ENCODE measurements around the gene TMEM60. TPM values are rescaled to one million over a fixed set of nuclear protein-coding genes. Genes with fewer than 3 reads are reported as not detected.

Gene TMEM60
- total and polyA plus RNA-seq, 2 of the 13 experiments (the other 11 are each of a cell fraction or from before 2014, with no cell fraction given) = 25.6 to 27.7 TPM

DNA sequence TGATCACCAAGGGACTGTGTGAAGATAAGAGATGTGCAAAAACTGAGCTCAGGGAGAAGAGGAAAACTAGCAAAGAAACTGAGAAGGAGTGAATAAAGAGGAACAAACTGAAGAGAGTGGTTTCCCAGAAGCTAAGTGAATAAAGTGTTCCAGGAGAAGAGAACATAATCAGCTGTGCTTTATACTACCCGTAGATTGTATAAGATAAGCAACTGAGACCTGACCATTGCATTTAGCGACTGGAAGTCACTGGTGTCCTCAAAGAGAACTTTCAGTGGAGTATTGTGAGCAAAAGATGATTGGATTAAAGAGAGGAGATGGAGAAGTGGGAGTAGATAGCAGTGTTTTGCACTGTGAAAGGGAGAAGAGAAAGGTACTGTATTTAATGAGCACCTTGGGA lies 14.9 kb upstream of the TMEM60 start (continued):
- TF ChIP-seq, protein P1, sequence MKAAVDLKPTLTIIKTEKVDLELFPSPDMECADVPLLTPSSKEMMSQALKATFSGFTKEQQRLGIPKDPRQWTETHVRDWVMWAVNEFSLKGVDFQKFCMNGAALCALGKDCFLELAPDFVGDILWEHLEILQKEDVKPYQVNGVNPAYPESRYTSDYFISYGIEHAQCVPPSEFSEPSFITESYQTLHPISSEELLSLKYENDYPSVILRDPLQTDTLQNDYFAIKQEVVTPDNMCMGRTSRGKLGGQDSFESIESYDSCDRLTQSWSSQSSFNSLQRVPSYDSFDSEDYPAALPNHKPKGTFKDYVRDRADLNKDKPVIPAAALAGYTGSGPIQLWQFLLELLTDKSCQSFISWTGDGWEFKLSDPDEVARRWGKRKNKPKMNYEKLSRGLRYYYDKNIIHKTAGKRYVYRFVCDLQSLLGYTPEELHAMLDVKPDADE (CRISPR knock-in tag; IDR thresholded peaks at IDR 0.05) = no peak
- TF ChIP-seq, protein P2, sequence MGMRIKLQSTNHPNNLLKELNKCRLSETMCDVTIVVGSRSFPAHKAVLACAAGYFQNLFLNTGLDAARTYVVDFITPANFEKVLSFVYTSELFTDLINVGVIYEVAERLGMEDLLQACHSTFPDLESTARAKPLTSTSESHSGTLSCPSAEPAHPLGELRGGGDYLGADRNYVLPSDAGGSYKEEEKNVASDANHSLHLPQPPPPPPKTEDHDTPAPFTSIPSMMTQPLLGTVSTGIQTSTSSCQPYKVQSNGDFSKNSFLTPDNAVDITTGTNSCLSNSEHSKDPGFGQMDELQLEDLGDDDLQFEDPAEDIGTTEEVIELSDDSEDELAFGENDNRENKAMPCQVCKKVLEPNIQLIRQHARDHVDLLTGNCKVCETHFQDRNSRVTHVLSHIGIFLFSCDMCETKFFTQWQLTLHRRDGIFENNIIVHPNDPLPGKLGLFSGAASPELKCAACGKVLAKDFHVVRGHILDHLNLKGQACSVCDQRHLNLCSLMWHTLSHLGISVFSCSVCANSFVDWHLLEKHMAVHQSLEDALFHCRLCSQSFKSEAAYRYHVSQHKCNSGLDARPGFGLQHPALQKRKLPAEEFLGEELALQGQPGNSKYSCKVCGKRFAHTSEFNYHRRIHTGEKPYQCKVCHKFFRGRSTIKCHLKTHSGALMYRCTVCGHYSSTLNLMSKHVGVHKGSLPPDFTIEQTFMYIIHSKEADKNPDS (CRISPR knock-in tag; IDR thresholded peaks at IDR 0.05) = no peak
- TF ChIP-seq PTBP1 (IDR thresholded peaks at IDR 0.05; ENCODE audit: low read depth, low read length, poor library complexity, severe bottlenecking) = no peak
- no peak for TF ChIP-seq SSRP1 (CRISPR knock-in tag; IDR thresholded peaks at IDR 0.05)
- TF ChIP-seq, protein P3, sequence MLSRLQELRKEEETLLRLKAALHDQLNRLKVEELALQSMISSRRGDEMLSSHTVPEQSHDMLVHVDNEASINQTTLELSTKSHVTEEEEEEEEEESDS (CRISPR knock-in tag; IDR thresholded peaks at IDR 0.05; ENCODE audit: borderline replicate concordance) = no peak

DNA sequence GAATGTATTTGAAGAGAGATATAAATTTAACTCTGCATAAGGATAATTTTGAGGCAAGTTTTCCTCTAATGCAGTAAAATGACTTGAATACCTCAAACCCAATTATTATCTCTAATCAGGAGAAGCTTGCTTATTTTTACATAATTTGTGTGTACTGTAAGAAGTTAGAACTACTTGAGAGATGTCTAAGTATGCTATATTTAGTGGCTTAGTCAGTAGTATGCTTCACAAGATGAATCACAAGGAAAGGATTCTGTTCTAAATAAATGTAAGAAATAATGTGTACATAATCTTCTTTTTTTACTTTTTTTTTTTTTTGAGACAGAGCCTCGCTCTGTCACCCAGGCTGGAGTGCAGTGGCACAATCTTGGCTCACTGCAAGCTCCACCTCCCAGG lies 14.1 kb upstream of the TMEM60 start:
- intact Hi-C loops (cut with micrococcal nuclease; ENCODE audit: unreplicated experiment) (no loop called here), in situ Hi-C loops (cut with HindIII; ENCODE audit: extremely low pct_ligation_motif_present, low pct_unique_long_range_greater_than_20kb) (no loop called here)
- Histone ChIP-seq H2AFZ (ENCODE audit: low read length) (no peak overlapping the region), H3K79me2 (ENCODE audit: insufficient read depth, low read length) (peaks cover 12% of the 10 kb centered on the region), H3K4me1 (ENCODE audit: insufficient read depth, low read length) (peaks cover 9% of the 10 kb centered on the region), H3K9me3 (ENCODE audit: low read length) (no peaks in the 10 kb centered on the region), H3K4me3 (replicated peaks in 1 of 3; ENCODE audit: insufficient read depth in 1 of 3, low read depth in 2 of 3, low read length in 3 of 3) (no peak overlapping the region), H4K20me1 (ENCODE audit: insufficient read depth, low read length) (no peaks in the 10 kb centered on the region), H3K27ac (ENCODE audit: extremely low read length, insufficient read depth, low read length) (no peak overlapping the region), H3K36me3 (replicated peaks in 1 of 2; ENCODE audit: control insufficient read depth in 1 of 2, insufficient read depth in 2 of 2, low read length in 2 of 2) (no peaks in the 10 kb centered on the region), H3K27me3 (ENCODE audit: control insufficient read depth in 1 of 2, insufficient read depth in 2 of 2, low read length in 2 of 2) (no peaks in the 10 kb centered on the region), H3K4me2 (ENCODE audit: low read depth, low read length) (no peak overlapping the region), H3K9ac (ENCODE audit: insufficient read depth, low read depth, low read length) (no peak overlapping the region)
- ChIA-PET POLR2A (interaction anchor here (1.0 kb wide), 1 partner anchor 14 kb away, joined by 3 read pairs; the partner anchor contains the start of genes PHTF2 and TMEM60), CTCF (ENCODE audit: low intra/inter-chr PET ratio, low total read pairs) (no interaction called here)
- no peak for FAIRE-seq
- ATAC-seq = no peak
- no TSS peak for BruUV-seq (replicated peaks)
- WGBS (ENCODE audit: low lambda C conversion rate) = 94% methylated on average over 1 of the region's 1 CpG
- DNase-seq (ENCODE audit: low spot score) = no peak
- TF ChIP-seq ZMYM4 (CRISPR knock-in tag; IDR thresholded peaks at IDR 0.05) (no peak), WIZ (CRISPR knock-in tag; IDR thresholded peaks at IDR 0.05) (no peak), ZNF256 (CRISPR knock-in tag; conservative IDR thresholded peaks at IDR 0.05) (no peak), EEA1 (CRISPR knock-in tag; IDR thresholded peaks at IDR 0.05; ENCODE audit: borderline replicate concordance) (no peak), ZNF101 (CRISPR knock-in tag; IDR thresholded peaks at IDR 0.05; ENCODE audit: borderline replicate concordance, low read depth) (no peak), ZNF572 (CRISPR knock-in tag; IDR thresholded peaks at IDR 0.05) (no peak), ZNF234 (CRISPR knock-in tag; conservative IDR thresholded peaks at IDR 0.05) (no peak), ZNF589 (CRISPR knock-in tag; conservative IDR thresholded peaks at IDR 0.05) (no peak)
- TF ChIP-seq, protein P4, sequence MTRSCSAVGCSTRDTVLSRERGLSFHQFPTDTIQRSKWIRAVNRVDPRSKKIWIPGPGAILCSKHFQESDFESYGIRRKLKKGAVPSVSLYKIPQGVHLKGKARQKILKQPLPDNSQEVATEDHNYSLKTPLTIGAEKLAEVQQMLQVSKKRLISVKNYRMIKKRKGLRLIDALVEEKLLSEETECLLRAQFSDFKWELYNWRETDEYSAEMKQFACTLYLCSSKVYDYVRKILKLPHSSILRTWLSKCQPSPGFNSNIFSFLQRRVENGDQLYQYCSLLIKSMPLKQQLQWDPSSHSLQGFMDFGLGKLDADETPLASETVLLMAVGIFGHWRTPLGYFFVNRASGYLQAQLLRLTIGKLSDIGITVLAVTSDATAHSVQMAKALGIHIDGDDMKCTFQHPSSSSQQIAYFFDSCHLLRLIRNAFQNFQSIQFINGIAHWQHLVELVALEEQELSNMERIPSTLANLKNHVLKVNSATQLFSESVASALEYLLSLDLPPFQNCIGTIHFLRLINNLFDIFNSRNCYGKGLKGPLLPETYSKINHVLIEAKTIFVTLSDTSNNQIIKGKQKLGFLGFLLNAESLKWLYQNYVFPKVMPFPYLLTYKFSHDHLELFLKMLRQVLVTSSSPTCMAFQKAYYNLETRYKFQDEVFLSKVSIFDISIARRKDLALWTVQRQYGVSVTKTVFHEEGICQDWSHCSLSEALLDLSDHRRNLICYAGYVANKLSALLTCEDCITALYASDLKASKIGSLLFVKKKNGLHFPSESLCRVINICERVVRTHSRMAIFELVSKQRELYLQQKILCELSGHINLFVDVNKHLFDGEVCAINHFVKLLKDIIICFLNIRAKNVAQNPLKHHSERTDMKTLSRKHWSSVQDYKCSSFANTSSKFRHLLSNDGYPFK (CRISPR knock-in tag; IDR thresholded peaks at IDR 0.05; ENCODE audit: borderline replicate concordance) = no peak

Data from HepG2 (cell line).